ENCODE results near the gene JMJD8.

Gene JMJD8

DNA sequence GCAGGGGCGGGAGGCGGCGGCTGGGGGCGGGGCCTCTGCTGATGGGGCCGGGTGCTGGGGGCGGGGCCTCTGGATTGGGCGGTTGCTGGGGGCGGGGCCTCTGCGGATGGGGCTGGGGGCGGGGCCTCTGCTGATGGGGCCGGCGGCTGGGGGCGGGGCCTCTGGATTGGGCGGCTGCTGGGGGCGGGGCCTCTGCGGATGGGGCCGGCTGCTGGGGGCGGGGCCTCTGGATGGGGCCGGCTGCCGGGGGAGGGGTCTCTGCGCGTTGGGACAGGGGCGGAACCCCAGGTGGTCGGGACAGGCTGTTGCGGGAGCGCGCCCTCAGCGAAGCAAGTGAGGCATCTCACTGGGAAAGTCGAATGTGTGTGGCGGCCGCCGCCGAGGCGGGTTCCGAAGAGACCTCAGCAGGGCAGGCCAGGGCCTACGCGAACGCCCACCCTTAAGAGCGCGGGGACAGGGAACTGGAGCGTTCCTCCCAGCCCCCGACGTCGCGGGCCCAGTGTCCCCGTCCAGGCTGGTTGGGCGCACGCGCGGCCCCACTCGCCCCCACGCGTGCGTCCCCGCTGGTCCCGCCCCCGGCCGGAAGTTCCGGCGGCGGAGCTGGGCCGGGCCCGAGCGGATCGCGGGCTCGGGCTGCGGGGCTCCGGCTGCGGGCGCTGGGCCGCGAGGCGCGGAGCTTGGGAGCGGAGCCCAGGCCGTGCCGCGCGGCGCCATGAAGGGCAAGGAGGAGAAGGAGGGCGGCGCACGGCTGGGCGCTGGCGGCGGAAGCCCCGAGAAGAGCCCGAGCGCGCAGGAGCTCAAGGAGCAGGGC, 4.1 kb downstream of the JMJD8 start, which contains the start of gene STUB1 (continued):
- TF ChIP-seq, protein P1, sequence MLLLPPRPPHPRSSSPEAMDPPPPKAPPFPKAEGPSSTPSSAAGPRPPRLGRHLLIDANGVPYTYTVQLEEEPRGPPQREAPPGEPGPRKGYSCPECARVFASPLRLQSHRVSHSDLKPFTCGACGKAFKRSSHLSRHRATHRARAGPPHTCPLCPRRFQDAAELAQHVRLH (tag by site-specific recombination; IDR thresholded peaks at IDR 0.05), result no peak
- no peak for TF ChIP-seq ZNF530 (tag by site-specific recombination; IDR thresholded peaks at IDR 0.05; ENCODE audit: low read depth)
- no peak for TF ChIP-seq ZNF121 (tag by site-specific recombination; IDR thresholded peaks at IDR 0.05)
- no peak for TF ChIP-seq ZNF2 (tag by site-specific recombination; IDR thresholded peaks at IDR 0.05)
- TF ChIP-seq ZNF114 (tag by site-specific recombination; IDR thresholded peaks at IDR 0.05), result no peak
- TF ChIP-seq, protein P2, sequence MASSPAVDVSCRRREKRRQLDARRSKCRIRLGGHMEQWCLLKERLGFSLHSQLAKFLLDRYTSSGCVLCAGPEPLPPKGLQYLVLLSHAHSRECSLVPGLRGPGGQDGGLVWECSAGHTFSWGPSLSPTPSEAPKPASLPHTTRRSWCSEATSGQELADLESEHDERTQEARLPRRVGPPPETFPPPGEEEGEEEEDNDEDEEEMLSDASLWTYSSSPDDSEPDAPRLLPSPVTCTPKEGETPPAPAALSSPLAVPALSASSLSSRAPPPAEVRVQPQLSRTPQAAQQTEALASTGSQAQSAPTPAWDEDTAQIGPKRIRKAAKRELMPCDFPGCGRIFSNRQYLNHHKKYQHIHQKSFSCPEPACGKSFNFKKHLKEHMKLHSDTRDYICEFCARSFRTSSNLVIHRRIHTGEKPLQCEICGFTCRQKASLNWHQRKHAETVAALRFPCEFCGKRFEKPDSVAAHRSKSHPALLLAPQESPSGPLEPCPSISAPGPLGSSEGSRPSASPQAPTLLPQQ (tag by site-specific recombination; IDR thresholded peaks at IDR 0.05), result peak; percentile 47
- no peak for TF ChIP-seq ZNF16 (tag by site-specific recombination; IDR thresholded peaks at IDR 0.05; ENCODE audit: low read depth)
- no peak for TF ChIP-seq ZSCAN4 (tag by site-specific recombination; IDR thresholded peaks at IDR 0.05)
- TF ChIP-seq IKZF3 (tag by site-specific recombination; IDR thresholded peaks at IDR 0.05), result no peak
- TF ChIP-seq SP7 (tag by site-specific recombination; IDR thresholded peaks at IDR 0.05), result peak; percentile 48
- no peak for TF ChIP-seq HOXC10 (CRISPR knock-in tag; IDR thresholded peaks at IDR 0.05)
- TF ChIP-seq ZNF670 (tag by site-specific recombination; IDR thresholded peaks at IDR 0.05; ENCODE audit: low read depth), result no peak
- TF ChIP-seq, protein P3, sequence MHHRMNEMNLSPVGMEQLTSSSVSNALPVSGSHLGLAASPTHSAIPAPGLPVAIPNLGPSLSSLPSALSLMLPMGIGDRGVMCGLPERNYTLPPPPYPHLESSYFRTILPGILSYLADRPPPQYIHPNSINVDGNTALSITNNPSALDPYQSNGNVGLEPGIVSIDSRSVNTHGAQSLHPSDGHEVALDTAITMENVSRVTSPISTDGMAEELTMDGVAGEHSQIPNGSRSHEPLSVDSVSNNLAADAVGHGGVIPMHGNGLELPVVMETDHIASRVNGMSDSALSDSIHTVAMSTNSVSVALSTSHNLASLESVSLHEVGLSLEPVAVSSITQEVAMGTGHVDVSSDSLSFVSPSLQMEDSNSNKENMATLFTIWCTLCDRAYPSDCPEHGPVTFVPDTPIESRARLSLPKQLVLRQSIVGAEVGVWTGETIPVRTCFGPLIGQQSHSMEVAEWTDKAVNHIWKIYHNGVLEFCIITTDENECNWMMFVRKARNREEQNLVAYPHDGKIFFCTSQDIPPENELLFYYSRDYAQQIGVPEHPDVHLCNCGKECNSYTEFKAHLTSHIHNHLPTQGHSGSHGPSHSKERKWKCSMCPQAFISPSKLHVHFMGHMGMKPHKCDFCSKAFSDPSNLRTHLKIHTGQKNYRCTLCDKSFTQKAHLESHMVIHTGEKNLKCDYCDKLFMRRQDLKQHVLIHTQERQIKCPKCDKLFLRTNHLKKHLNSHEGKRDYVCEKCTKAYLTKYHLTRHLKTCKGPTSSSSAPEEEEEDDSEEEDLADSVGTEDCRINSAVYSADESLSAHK (tag by site-specific recombination; IDR thresholded peaks at IDR 0.05), result no peak
- no peak for TF ChIP-seq ZNF221 (tag by site-specific recombination; IDR thresholded peaks at IDR 0.05; ENCODE audit: borderline replicate concordance)
- no peak for TF ChIP-seq ZNF510 (tag by site-specific recombination; IDR thresholded peaks at IDR 0.05; ENCODE audit: insufficient replicate concordance)
- TF ChIP-seq OVOL3 (tag by site-specific recombination; IDR thresholded peaks at IDR 0.05), result no peak
- no peak for TF ChIP-seq ZNF571 (tag by site-specific recombination; IDR thresholded peaks at IDR 0.05)
- TF ChIP-seq, protein P4, sequence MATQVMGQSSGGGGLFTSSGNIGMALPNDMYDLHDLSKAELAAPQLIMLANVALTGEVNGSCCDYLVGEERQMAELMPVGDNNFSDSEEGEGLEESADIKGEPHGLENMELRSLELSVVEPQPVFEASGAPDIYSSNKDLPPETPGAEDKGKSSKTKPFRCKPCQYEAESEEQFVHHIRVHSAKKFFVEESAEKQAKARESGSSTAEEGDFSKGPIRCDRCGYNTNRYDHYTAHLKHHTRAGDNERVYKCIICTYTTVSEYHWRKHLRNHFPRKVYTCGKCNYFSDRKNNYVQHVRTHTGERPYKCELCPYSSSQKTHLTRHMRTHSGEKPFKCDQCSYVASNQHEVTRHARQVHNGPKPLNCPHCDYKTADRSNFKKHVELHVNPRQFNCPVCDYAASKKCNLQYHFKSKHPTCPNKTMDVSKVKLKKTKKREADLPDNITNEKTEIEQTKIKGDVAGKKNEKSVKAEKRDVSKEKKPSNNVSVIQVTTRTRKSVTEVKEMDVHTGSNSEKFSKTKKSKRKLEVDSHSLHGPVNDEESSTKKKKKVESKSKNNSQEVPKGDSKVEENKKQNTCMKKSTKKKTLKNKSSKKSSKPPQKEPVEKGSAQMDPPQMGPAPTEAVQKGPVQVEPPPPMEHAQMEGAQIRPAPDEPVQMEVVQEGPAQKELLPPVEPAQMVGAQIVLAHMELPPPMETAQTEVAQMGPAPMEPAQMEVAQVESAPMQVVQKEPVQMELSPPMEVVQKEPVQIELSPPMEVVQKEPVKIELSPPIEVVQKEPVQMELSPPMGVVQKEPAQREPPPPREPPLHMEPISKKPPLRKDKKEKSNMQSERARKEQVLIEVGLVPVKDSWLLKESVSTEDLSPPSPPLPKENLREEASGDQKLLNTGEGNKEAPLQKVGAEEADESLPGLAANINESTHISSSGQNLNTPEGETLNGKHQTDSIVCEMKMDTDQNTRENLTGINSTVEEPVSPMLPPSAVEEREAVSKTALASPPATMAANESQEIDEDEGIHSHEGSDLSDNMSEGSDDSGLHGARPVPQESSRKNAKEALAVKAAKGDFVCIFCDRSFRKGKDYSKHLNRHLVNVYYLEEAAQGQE (tag by site-specific recombination; IDR thresholded peaks at IDR 0.05), result no peak
- TF ChIP-seq ZNF391 (tag by site-specific recombination; IDR thresholded peaks at IDR 0.05; ENCODE audit: borderline replicate concordance, low read depth), result peak; percentile 71; the same call in 1 of the 2 replicates
- TF ChIP-seq, protein P5, sequence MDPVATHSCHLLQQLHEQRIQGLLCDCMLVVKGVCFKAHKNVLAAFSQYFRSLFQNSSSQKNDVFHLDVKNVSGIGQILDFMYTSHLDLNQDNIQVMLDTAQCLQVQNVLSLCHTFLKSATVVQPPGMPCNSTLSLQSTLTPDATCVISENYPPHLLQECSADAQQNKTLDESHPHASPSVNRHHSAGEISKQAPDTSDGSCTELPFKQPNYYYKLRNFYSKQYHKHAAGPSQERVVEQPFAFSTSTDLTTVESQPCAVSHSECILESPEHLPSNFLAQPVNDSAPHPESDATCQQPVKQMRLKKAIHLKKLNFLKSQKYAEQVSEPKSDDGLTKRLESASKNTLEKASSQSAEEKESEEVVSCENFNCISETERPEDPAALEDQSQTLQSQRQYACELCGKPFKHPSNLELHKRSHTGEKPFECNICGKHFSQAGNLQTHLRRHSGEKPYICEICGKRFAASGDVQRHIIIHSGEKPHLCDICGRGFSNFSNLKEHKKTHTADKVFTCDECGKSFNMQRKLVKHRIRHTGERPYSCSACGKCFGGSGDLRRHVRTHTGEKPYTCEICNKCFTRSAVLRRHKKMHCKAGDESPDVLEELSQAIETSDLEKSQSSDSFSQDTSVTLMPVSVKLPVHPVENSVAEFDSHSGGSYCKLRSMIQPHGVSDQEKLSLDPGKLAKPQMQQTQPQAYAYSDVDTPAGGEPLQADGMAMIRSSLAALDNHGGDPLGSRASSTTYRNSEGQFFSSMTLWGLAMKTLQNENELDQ (tag by site-specific recombination; IDR thresholded peaks at IDR 0.05; ENCODE audit: low read depth), result no peak
- no peak for TF ChIP-seq ZSCAN18 (tag by site-specific recombination; IDR thresholded peaks at IDR 0.05)
- TF ChIP-seq ZIC2 (tag by site-specific recombination; IDR thresholded peaks at IDR 0.05), result peak; percentile 12; the same call in 1 of the 2 replicates
- TF ChIP-seq, protein P6, sequence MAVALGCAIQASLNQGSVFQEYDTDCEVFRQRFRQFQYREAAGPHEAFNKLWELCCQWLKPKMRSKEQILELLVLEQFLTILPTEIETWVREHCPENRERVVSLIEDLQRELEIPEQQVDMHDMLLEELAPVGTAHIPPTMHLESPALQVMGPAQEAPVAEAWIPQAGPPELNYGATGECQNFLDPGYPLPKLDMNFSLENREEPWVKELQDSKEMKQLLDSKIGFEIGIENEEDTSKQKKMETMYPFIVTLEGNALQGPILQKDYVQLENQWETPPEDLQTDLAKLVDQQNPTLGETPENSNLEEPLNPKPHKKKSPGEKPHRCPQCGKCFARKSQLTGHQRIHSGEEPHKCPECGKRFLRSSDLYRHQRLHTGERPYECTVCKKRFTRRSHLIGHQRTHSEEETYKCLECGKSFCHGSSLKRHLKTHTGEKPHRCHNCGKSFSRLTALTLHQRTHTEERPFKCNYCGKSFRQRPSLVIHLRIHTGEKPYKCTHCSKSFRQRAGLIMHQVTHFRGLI (tag by site-specific recombination; IDR thresholded peaks at IDR 0.05), result peak; percentile 95
- TF ChIP-seq ZSCAN23 (tag by site-specific recombination; IDR thresholded peaks at IDR 0.05), result peak; percentile 30; the same call in 1 of the 2 replicates

Measured in HEK293 (cell line).